ENCODE data around the gene MRNIP. TPM values are rescaled to one million over a fixed set of nuclear protein-coding genes. Genes with fewer than 3 reads are reported as not detected.
"Not testable (repeated sequence)": the region's sequence is repeated elsewhere in the genome, so short reads cannot be mapped to it uniquely, and the experiment has no call there.

Gene MRNIP
- polyA plus RNA-seq, 4 donors = 28.4 to 50.3 (median 33.7) TPM

DNA sequence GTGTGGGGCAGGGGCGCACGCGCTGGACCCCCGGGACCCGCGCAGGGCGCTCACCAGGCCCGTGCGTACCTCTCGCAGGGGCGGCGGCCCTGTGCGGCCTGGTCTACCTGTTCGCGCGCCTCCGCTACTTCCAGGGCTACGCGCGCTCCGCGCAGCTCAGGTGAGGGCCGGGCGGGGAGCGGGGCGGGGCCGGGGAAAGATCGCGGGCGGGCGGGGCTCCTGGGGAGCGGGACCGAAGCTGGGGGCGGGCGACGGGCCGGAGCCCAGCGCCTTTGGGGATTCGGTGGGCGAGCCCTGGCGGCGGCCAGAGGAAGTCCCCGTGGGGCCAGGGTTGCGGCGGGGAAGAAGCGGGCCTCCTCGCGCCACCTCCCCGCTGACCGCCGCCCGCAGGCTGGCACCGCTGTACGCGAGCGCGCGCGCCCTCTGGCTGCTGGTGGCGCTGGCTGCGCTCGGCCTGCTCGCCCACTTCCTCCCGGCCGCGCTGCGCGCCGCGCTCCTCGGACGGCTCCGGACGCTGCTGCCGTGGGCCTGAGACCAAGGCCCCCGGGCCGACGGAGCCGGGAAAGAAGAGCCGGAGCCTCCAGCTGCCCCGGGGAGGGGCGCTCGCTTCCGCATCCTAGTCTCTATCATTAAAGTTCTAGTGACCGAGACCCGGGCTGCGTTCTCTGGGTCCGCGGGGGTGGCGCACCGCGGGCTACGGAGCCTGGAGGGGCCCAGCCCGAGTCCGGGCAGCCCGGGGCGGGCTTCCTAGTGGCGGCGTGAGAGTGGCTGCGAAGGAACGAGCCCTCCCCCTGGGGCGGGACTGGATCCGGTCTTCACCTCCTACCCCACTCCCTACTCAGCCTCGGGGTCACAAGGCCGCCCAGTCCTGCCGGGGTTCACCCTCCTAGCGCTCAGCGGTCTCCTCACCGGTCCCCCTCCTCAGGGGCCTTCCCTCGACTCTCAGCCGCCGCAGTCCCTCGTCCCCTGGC, 62.5 kb downstream of the MRNIP start:
- DNase-seq (ENCODE audit: low read depth in 4 of 4, low spot score in 3 of 4) = peak in 1 of 4 donors; percentile 48

- DNase-seq (ENCODE audit: low read depth in 4 of 4, low spot score in 3 of 4) = no peak
Measured at GRCh38 chr5:179795049-179795862, 63.4 kb downstream of the MRNIP start.

- no peak for DNase-seq (ENCODE audit: low read depth in 4 of 4, low spot score in 3 of 4)
Measured at GRCh38 chr5:179794575-179794974, 64.0 kb downstream of the MRNIP start.

- no peak for DNase-seq (ENCODE audit: low read depth in 4 of 4, low spot score in 3 of 4)
Measured at GRCh38 chr5:179794171-179794570, 64.4 kb downstream of the MRNIP start.

- DNase-seq (ENCODE audit: low read depth in 4 of 4, low spot score in 3 of 4) = no peak
Measured at GRCh38 chr5:179793468-179794139, 65.0 kb downstream of the MRNIP start, which contains the start of gene LTC4S. Gene LTC4S, plus strand, starts transcription at chr5:179793986. Its CDS starts 95 bp downstream, at chr5:179794081.

- DNase-seq (ENCODE audit: low read depth in 4 of 4, low spot score in 3 of 4) = no peak
Measured at GRCh38 chr5:179792612-179793467, 65.8 kb downstream of the MRNIP start.

- DNase-seq (ENCODE audit: low read depth in 4 of 4, low spot score in 3 of 4) = no peak
Measured at GRCh38 chr5:179791881-179792611, 66.6 kb downstream of the MRNIP start.

- DNase-seq (ENCODE audit: low read depth in 4 of 4, low spot score in 3 of 4) = not testable (repeated sequence)
Measured at GRCh38 chr5:179789278-179789677, 69.3 kb downstream of the MRNIP start.

DNA sequence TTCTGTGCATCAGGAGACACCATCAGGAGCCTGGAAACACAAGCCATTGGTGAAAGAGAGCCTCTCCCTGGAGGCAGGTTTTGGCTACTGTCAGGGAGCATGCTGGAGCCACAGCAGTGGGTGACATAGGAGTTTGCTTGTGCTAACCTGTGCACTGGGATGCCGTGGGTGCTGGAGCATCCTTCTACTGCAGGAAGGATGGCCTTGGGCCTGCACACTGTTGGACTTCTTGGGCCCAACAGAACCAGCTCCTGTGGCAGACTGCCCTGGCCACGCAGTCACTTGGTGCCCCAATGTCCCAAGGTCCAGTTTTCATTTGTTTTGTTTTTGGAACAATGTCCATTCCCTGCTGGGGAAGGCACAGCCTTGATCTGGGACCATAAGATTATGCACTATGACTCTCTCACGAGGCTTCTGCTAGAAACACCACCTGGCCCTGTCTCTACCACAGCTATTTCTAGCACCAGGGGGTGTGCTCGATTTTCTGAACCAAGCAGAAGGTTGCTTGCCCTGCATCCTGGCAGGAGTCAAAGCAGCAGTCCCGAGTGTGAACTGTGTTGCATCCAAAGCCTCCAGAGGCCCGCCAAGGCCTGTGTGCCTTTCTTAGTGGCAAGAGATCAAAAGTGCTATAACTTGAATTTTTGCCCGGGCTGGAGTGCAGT, 70.3 kb downstream of the MRNIP start:
- no peak for DNase-seq (ENCODE audit: low read depth in 4 of 4, low spot score in 3 of 4)

Other genes with a start within 250 kb of the MRNIP start
- 1,000 to 10,000 TPM in 3 of 4 donors, 100 to 1,000 TPM in 1; 889 to 1,576 (median 1,143) TPM for gene HNRNPH1, start 235.1 kb downstream of the MRNIP start, polyA plus RNA-seq (ENCODE audit: insufficient read length in 4 of 4)
- gene CBY3, start 177.8 kb downstream of the MRNIP start, polyA plus RNA-seq (ENCODE audit: insufficient read length in 4 of 4) = 1 to 10 TPM in 1 of 4 donors, under 1 TPM in 3; 0.23 to 1.4 (median 0.27) TPM
- gene CANX, start 159.8 kb downstream of the MRNIP start, polyA plus RNA-seq (ENCODE audit: insufficient read length in 4 of 4) = 100 to 1,000 TPM; 384 to 691 (median 559) TPM
- gene MAML1, start 126.0 kb downstream of the MRNIP start, polyA plus RNA-seq (ENCODE audit: insufficient read length in 4 of 4) = 10 to 100 TPM; 40.1 to 47.1 (median 43.2) TPM
- gene LTC4S, start 64.8 kb downstream of the MRNIP start, polyA plus RNA-seq (ENCODE audit: insufficient read length in 4 of 4) = 1 to 10 TPM; 2.2 to 4.6 (median 3.4) TPM
- 100 to 1,000 TPM in 3 of 4 donors, 10 to 100 TPM in 1; 94.1 to 176 (median 169) TPM for gene MGAT4B, start 52.0 kb downstream of the MRNIP start, polyA plus RNA-seq (ENCODE audit: insufficient read length in 4 of 4)
- 100 to 1,000 TPM in 2 of 4 donors, 10 to 100 TPM in 2; 87.6 to 119 (median 101) TPM for gene SQSTM1, start 37.9 kb downstream of the MRNIP start, polyA plus RNA-seq (ENCODE audit: insufficient read length in 4 of 4)
- gene TBC1D9B, start 49.1 kb upstream of the MRNIP start, polyA plus RNA-seq (ENCODE audit: insufficient read length in 4 of 4) = 100 to 1,000 TPM in 2 of 4 donors, 10 to 100 TPM in 2; 95.5 to 137 (median 102) TPM
- gene RNF130, start 212.9 kb upstream of the MRNIP start, polyA plus RNA-seq (ENCODE audit: insufficient read length in 4 of 4) = 10 to 100 TPM; 70.2 to 96.0 (median 82.6) TPM

Data from left renal pelvis (tissue), 4 donors.